GM12878 (cell line): ENCODE measurements around the gene B3GALT5. TPM values are rescaled to one million over a fixed set of nuclear protein-coding genes. Genes with fewer than 3 reads are reported as not detected.

Experiments
- ATAC-seq: fragments of 200-7000 bp; cut with Tn5 transposase; 3 replicates; pipeline ENCODE4 v1.9.1; 2020; ENCODE audit warnings: mild to moderate bottlenecking, moderate library complexity
- BruUV-seq: library from RNA; stranded (reverse); fragments of 400-500 nt; replicated peaks from 2 replicates; lab custom pipeline; 2021; lab: Mats Ljungman, UMichigan
- CTCF ChIA-PET: fragments of 300-600 bp; sonication (Branson Sonifier 250); formaldehyde crosslinking; extraction: SDS; loops from one replicate; lab custom pipeline; 2021; ENCODE audit warnings: inconsistent platforms; lab: Yijun Ruan, JAX
- POLR2A ChIA-PET: fragments of 350-600 bp; formaldehyde crosslinking; extraction: SDS; loops from one replicate; lab custom pipeline; 2021; ENCODE audit warnings: inconsistent platforms; lab: Charles Lee
- RAD21 ChIA-PET: fragments of 300-600 bp; sonication (Branson Sonifier 250); formaldehyde crosslinking; loops from one replicate; lab custom pipeline; 2023; ENCODE audit warnings: antibody characterized with exemption; ENCODE audit not compliant: unreplicated experiment; lab: Charles Lee
- SMC1A ChIA-PET: fragments of 300-600 bp; sonication (Branson Sonifier 250); formaldehyde crosslinking; loops from one replicate; lab custom pipeline; 2023; ENCODE audit not compliant: unreplicated experiment, uncharacterized antibody; lab: Charles Lee
- DNase-seq: peaks from one replicate; pipeline ENCODE4 v3.0.0-alpha.2; 2011; ENCODE audit warnings: low read depth, low spot score
- FAIRE-seq: peaks from 3 replicates; lab custom pipeline; 2011; peaks lifted over from hg19 to GRCh38; lab: Jason Lieb, UNC
- H2AFZ ChIP-seq: 2 replicates; pipeline ENCODE4 v1.6.0; 2011; ENCODE audit warnings: low read depth, low read length, control low read depth; ENCODE audit not compliant: control insufficient read depth
- H3K27ac ChIP-seq: 2 replicates; pipeline ENCODE4 v1.5.1; 2011; ENCODE audit warnings: control low read depth; ENCODE audit not compliant: control insufficient read depth, insufficient read depth
- H3K27me3 ChIP-seq, 2 experiments: replicated peaks in 1 of 2; 2 replicates each; pipeline versions ENCODE4 v1.6.0 to v1.6.1; 2011; ENCODE audit warnings: low read length in 1 of 2; ENCODE audit not compliant: control insufficient read depth in 2 of 2, insufficient read depth in 2 of 2
- H3K36me3 ChIP-seq, 2 experiments: 2 replicates each; pipeline ENCODE4 v1.5.1; 2011; ENCODE audit warnings: low read length in 1 of 2; ENCODE audit not compliant: control insufficient read depth in 2 of 2, insufficient read depth in 2 of 2
- H3K4me1 ChIP-seq: 2 replicates; pipeline ENCODE4 v1.6.1; 2011; ENCODE audit warnings: mild to moderate bottlenecking, low read length, moderate library complexity, mixed read lengths; ENCODE audit not compliant: control insufficient read depth, insufficient read depth
- H3K4me2 ChIP-seq: 2 replicates; pipeline ENCODE4 v1.6.0; 2011; ENCODE audit warnings: control low read depth; ENCODE audit not compliant: control insufficient read depth, insufficient read depth
- H3K4me3 ChIP-seq: fragments of 200-600 bp; sonication (generic); 2 replicates; pipeline ENCODE4 v1.5.1; 2016
- H3K79me2 ChIP-seq: 2 replicates; pipeline ENCODE4 v1.6.0; 2011; ENCODE audit warnings: low read length; ENCODE audit not compliant: control insufficient read depth, insufficient read depth
- H3K9ac ChIP-seq: 2 replicates; pipeline ENCODE4 v1.8.0; 2011; ENCODE audit warnings: low read length, control low read depth, mixed read lengths; ENCODE audit not compliant: control insufficient read depth, insufficient read depth
- H3K9me3 ChIP-seq: replicated peaks from 3 replicates; pipeline ENCODE4 v1.5.1; 2011; ENCODE audit warnings: mild to moderate bottlenecking, low read length; ENCODE audit not compliant: control insufficient read depth, insufficient read depth
- H4K20me1 ChIP-seq: 2 replicates; pipeline ENCODE4 v1.6.0; 2011; ENCODE audit not compliant: control insufficient read depth, insufficient read depth
- NR2C2 ChIP-seq: IDR thresholded peaks from 2 replicates; pipeline ENCODE4 v1.6.1; 2011; ENCODE audit warnings: borderline replicate concordance, low read depth; ENCODE audit not compliant: control insufficient read depth, insufficient read length
- RAD21 ChIP-seq: IDR thresholded peaks from 2 replicates; pipeline ENCODE4 v1.6.1; 2011; ENCODE audit warnings: mild to moderate bottlenecking, low read depth, low read length, moderate library complexity; ENCODE audit not compliant: insufficient read depth
- SMAD1 ChIP-seq: fragments of 450-650 bp; IDR thresholded peaks from 2 replicates; pipeline ENCODE4 v1.6.1; 2018; ENCODE audit warnings: mild to moderate bottlenecking, low read depth; ENCODE audit not compliant: partially characterized antibody
- SMC3 ChIP-seq: IDR thresholded peaks from 2 replicates; pipeline ENCODE4 v1.6.1; 2011; ENCODE audit warnings: low read length, improper control_type of control experiment, borderline replicate concordance
- WGBS: methylation state at CpG from one replicate; pipeline ENCODE4 v1.1.6; 2016; ENCODE audit warnings: low lambda C conversion rate; ENCODE audit not compliant: insufficient replicate concordance, insufficient coverage; ENCODE audit errors: missing lambda C conversion rate; 5-methylcytosine and 5-hydroxymethylcytosine counted together
- in situ Hi-C: fragments of 300-500 bp; cut with MboI; formaldehyde crosslinking; loops from 9 replicates; pipeline ENCODE4 v1.14.3; 2018; ENCODE audit warnings: mixed read lengths
- intact Hi-C: fragments of 100-400 bp; cut with micrococcal nuclease; formaldehyde crosslinking; loops from one replicate; pipeline ENCODE4 v1.14.2; 2022; ENCODE audit not compliant: unreplicated experiment
- polyA plus RNA-seq, 11 experiments: library from polyadenylated mRNA; depleted of rRNA in 4 of 11; unstranded in 6 of 11; stranded (reverse) in 5 of 11; fragments of >200 nt; fragmentation: Nextera tagmentation in 4 of 11; fragmentation: Illumina TruSeq in 1 of 11; extraction: Ambion mirVana in 4 of 11; extraction: Trizol in 1 of 11; gene quantifications; 1 replicate in 1 of 11; 2 replicates in 10 of 11; pipeline versions ENCODE4 v1.2.1 to v1.2.3, GENCODE V29; 2011 to 2016; ENCODE audit warnings: inconsistent platforms in 2 of 11, missing spikeins in 2 of 11, low read depth in 1 of 11
- total RNA-seq, 4 experiments: library from RNA; depleted of rRNA in 3 of 4; stranded (reverse); fragments of >200 nt in 3 of 4; fragmentation: Illumina TruSeq in 1 of 4; extraction: Trizol in 1 of 4; gene quantifications; 2 replicates each; pipeline versions ENCODE4 v1.2.1 to v1.2.3, GENCODE V29; 2013 to 2021
- TF ChIP-seq, protein P1 (sequence below), 3 experiments: IDR thresholded peaks in 2 of 3; conservative IDR thresholded peaks in 1 of 3; 2 replicates each; pipeline ENCODE4 v1.5.1; 2011; ENCODE audit warnings: low read depth in 3 of 3, low read length in 3 of 3, mild to moderate bottlenecking in 3 of 3, control low read depth in 2 of 3, moderate library complexity in 2 of 3, inconsistent platforms in 1 of 3, mixed read lengths in 1 of 3; ENCODE audit not compliant: control insufficient read depth in 2 of 3, insufficient read depth in 1 of 3; ENCODE audit errors: extremely low read depth in 1 of 3

Gene B3GALT5
- total and polyA plus RNA-seq, 10 of the 15 experiments (the other 5 are each of a cell fraction or from before 2014, with no cell fraction given) = 0.03 to 0.04 TPM; not detected in 8

- ChIA-PET POLR2A (no interaction called here), CTCF (interaction anchor here (0.8 to 1.7 kb wide), 3 partner anchors 86 to 200 kb away, joined by 3 to 7 read pairs (median 3); no protein-coding TSS in a partner anchor), SMC1A (interaction anchor here (1.0 kb wide), 1 partner anchor 196 kb away, joined by 3 read pairs; no protein-coding TSS in a partner anchor), RAD21 (no interaction called here)
- H3K9ac ChIP-seq = no peak overlapping the region
- intact Hi-C loops (loop anchor here (1.0 kb wide), 1 partner anchor 198 kb away; no protein-coding TSS in a partner anchor), in situ Hi-C loops (no loop called here)
- no peaks in the 10 kb centered on the region; the same call in 2 of the 3 replicates for H3K9me3 ChIP-seq
- no peak for TF ChIP-seq NR2C2
- no peak for TF ChIP-seq SMAD1
- TF ChIP-seq, protein P1, sequence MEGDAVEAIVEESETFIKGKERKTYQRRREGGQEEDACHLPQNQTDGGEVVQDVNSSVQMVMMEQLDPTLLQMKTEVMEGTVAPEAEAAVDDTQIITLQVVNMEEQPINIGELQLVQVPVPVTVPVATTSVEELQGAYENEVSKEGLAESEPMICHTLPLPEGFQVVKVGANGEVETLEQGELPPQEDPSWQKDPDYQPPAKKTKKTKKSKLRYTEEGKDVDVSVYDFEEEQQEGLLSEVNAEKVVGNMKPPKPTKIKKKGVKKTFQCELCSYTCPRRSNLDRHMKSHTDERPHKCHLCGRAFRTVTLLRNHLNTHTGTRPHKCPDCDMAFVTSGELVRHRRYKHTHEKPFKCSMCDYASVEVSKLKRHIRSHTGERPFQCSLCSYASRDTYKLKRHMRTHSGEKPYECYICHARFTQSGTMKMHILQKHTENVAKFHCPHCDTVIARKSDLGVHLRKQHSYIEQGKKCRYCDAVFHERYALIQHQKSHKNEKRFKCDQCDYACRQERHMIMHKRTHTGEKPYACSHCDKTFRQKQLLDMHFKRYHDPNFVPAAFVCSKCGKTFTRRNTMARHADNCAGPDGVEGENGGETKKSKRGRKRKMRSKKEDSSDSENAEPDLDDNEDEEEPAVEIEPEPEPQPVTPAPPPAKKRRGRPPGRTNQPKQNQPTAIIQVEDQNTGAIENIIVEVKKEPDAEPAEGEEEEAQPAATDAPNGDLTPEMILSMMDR (IDR thresholded peaks at IDR 0.05 in 2 of 3, conservative IDR thresholded peaks at IDR 0.05 in 1 of 3; ENCODE audit: control insufficient read depth in 2 of 3, extremely low read depth in 1 of 3, insufficient read depth in 1 of 3, low read depth in 3 of 3, low read length in 3 of 3) = peak; percentile 27 to 40 (median 30); a peak in 5 of 6 replicates
- TF ChIP-seq SMC3 = peak; percentile 53; the same call in 1 of the 2 replicates
- peak; percentile 38 for TF ChIP-seq RAD21
- ATAC-seq (no peak), DNase-seq (no peak), FAIRE-seq (no peak)
- no TSS peak for BruUV-seq
- H4K20me1 ChIP-seq = no peaks in the 10 kb centered on the region
- WGBS = 19% methylated on average over 10 of the region's 10 CpGs
- no peaks in the 10 kb centered on the region for H3K4me1 ChIP-seq
- no peak overlapping the region for H3K27ac ChIP-seq
- no peak overlapping the region for H2AFZ ChIP-seq
- H3K79me2 ChIP-seq = no peaks in the 10 kb centered on the region
- H3K4me2 ChIP-seq = no peak overlapping the region
- H3K36me3 ChIP-seq = no peaks in the 10 kb centered on the region
- H3K27me3 ChIP-seq = no peaks in the 10 kb centered on the region
- H3K4me3 ChIP-seq = no peak overlapping the region
Measured at GRCh38 chr21:39715804-39716397, 103.2 kb downstream of the B3GALT5 start.
